COLO668 (cell line): Measurements from ENCODE around the gene SNTG2.

Experiments used
- DNase-seq: peaks from one replicate; lab custom pipeline; 2025; ENCODE audit not compliant: unreplicated experiment; lab: John Stamatoyannopoulos, UW

SNTG2 gene

GRCh38 chr2:1265454-1265853 is 314.8 kb downstream of the SNTG2 start:
- no peak for DNase-seq

DNA sequence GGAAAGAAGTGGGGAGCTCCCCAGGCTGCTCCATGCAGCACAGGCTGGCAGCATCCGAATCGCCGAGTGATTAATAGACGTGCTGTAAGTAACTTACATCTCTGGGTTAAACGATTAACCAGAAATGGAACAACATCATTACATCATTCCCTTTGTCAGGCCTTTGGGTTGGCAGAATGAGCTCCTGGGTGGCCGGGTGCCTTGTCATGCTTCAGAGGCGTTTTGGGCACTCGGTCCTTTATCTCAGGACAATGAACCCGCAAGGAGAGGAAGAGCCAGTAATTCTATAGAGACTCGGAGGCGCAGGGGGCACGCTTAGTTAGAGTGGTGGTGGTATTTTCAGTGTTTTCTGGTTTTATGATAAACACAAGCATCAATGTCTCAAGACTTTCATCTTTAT is 315.7 kb downstream of the SNTG2 start:
- no peak for DNase-seq

GRCh38 chr2:1268034-1268433 is 317.4 kb downstream of the SNTG2 start:
- DNase-seq, result no peak

GRCh38 chr2:1269812-1270211 is 319.2 kb downstream of the SNTG2 start:
- no peak for DNase-seq

DNA sequence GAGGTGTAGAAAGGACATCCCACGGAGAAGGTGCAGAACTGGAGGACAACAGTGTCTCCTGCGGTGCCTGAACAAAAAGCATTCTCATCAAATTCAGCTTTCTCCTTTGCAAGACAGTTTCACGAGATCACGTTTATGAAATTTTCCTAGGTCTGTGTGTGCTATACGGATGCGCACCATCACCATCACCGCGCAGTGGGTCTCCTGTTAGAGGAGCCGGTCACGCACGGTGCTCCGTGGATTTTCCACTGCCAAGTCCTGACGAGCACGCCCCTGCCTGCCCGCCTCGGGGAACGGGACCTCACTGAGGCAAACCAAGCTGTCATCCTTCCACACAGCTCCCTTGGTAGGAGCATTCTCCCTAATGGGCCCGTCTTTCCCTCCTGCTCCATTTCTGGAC is 322.2 kb downstream of the SNTG2 start:
- DNase-seq, result no peak

GRCh38 chr2:1277634-1278033 is 327.0 kb downstream of the SNTG2 start:
- DNase-seq, result no peak

- no peak for DNase-seq
These were observed 327.5 kb downstream of the SNTG2 start for GRCh38 chr2:1278125-1278524.

DNA sequence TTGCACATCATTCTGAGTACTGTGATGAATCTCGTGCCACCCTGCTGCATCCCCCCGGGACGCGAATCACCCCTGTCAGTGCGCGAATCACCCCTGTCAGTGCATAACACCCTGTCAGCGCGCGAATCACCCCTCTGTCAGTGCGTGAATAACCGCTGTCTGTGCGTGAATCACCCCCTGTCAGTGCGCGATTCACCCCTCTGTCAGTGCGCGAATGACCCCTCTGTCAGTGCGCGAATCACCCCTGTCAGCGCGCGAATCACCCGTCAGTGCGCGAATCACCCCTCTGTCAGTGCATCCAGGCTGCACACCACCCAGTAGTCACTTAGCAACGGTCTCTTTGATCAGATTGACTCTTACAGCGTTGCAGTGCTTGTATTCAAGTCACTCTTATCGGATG is 328.2 kb downstream of the SNTG2 start:
- DNase-seq, result no peak

DNA sequence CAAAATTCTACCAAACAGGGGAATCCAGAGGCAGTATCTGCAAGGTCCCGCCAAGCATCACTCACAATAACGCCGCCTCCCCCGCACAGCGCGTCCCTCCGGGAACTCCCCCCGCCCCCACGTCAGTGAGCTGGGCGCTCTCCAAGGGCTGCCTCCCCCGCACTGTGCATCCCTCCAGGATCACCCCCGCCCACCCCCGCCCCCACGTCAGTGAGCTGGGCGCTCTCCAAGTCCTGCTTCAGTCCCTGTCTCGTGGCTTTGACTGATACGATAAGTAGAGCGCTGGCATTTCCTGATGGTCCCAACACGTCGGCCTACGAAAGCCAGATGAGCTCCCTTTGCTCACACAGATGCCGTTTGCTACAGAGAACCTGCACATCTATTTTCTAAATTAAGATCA is 331.9 kb downstream of the SNTG2 start:
- DNase-seq, result no peak

DNA sequence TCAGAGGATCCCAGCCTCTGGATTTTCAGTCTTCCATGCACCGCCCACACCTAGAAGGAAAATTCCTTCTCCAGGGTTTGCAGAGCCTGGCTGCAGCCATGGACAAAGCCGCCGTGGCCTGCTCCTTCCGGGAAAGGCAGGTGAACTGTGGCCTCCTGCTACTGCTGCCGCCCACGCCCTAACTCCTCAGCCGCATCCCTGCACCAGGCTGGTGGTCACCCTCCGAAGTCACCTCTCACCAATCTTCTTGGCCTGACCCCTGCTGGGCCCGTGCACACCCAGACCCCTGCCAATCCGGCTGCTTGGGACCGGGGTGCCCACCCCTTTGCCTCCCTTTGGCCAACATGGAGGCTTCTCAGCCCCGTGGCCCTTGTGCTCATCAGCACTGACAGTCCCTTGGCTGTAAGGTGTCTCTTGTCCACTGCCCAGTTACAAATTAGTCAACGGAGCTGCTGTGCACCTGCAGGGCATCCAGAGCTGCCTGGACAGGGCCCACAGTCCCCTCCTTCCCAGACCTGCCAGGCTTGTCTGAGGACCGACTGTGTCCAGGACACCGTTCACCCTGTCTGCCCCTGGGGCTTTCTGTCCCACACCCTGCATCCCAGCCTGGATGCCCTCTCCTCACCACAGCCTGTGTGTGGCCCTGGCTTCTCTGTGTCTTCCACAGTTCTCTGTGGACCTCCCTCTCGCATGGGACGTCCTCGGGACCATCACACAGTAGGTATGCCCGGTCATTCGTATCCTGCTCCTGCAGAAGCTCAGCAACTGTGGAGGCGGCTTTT is 332.6 kb downstream of the SNTG2 start:
- DNase-seq, result no peak

GRCh38 chr2:1283871-1284270 is 333.2 kb downstream of the SNTG2 start:
- no peak for DNase-seq

DNA sequence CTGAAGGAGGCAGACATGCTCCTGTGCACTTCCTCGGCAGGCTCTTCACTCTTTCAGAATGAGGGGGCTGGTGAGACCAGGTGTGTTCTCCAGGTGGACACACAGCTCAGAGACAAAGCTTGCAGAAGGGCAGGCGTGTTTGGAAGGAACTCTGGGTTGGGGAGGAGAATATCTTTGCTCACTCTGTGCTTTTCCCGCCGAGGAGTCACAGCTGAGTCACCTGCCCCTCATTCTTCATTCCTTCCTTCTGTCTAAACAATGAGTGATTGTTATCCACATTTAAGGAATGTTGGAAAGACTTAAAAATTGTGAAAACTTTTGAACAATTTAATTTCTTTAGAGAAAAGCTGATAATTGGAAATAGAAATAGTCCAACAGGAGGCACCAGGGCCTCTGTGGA is 336.3 kb downstream of the SNTG2 start:
- DNase-seq, result no peak

DNA sequence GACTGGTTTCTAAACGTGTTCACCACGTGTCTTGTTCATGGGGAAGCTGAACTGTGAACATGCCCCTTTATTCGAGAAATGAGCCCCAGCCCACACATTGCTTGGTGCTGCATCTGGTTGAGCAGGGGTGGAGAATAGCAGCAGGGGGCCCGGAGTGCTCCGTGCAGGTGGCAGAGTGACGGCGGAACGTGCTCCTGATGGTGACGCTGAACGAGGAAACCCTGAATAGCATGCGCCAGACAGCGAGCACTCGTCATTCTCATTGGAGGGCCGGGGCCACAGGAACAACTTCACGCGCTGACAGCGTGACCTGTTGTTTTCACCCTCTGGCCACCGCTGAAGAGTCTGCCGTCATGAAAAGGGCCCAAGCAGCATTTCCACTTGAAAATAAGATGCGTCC is 336.8 kb downstream of the SNTG2 start:
- DNase-seq, result no peak

- no peak for DNase-seq
These were observed 344.3 kb downstream of the SNTG2 start for GRCh38 chr2:1294900-1295299.

GRCh38 chr2:1295740-1296139 is 345.1 kb downstream of the SNTG2 start:
- DNase-seq, result no peak

GRCh38 chr2:1297372-1298159 is 346.9 kb downstream of the SNTG2 start:
- no peak for DNase-seq

- DNase-seq, result no peak
These were observed 348.4 kb downstream of the SNTG2 start for GRCh38 chr2:1299043-1299442.

GRCh38 chr2:1300284-1300683 is 349.6 kb downstream of the SNTG2 start:
- DNase-seq, result no peak

DNA sequence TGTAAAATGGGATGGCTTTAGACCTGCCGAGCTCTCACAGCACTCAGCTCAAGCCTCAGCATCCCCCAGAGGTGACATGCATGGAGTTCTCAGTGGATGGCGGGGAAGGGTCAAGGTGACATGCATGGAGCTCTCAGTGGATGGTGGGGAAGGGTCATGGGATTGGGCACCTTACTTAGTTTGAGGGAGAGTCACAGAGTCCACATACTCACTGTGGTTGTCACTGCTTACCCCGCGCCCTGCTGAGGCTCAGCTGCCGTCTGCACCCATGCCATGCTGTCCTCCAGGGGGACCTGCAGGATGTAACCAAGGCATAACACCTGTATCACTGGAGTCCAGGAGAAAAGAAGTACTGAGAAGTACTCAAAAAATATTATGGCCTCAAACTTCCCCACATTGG is 350.4 kb downstream of the SNTG2 start:
- DNase-seq, result no peak

GRCh38 chr2:1305342-1306013 is 354.8 kb downstream of the SNTG2 start:
- no peak for DNase-seq

- no peak for DNase-seq
These were observed 355.5 kb downstream of the SNTG2 start for GRCh38 chr2:1306014-1306686.
